Karpas-422 (cell line): Measurements from ENCODE around the gene RFESD. TPM values are rescaled to one million over a fixed set of nuclear protein-coding genes. Genes with fewer than 3 reads are reported as not detected.

ENCODE experiments used
- DNase-seq: peaks from one replicate; pipeline ENCODE4 v3.0.0-alpha.2; 2015
- H2AFZ ChIP-seq: fragments of 200-600 bp; sonication (generic); 2 replicates; pipeline ENCODE4 v1.6.1; 2014; ENCODE audit warnings: antibody characterized with exemption, low read length, mixed read lengths
- H3K27ac ChIP-seq: fragments of 200-600 bp; sonication (generic); 2 replicates; pipeline ENCODE4 v1.5.1; 2014; ENCODE audit warnings: mild to moderate bottlenecking, low read length, moderate library complexity
- H3K27me3 ChIP-seq: fragments of 200-600 bp; sonication (generic); 2 replicates; pipeline ENCODE4 v1.6.1; 2014; ENCODE audit warnings: low read length, mixed read lengths
- H3K36me3 ChIP-seq: fragments of 200-600 bp; sonication (generic); 2 replicates; pipeline ENCODE4 v1.6.1; 2014; ENCODE audit warnings: low read length, mixed read lengths; ENCODE audit not compliant: insufficient read depth
- H3K4me1 ChIP-seq: fragments of 200-600 bp; sonication (generic); 2 replicates; pipeline ENCODE4 v1.6.1; 2014; ENCODE audit warnings: mild to moderate bottlenecking, low read length, mixed read lengths
- H3K4me2 ChIP-seq: fragments of 200-600 bp; sonication (generic); 2 replicates; pipeline ENCODE4 v1.6.1; 2014; ENCODE audit warnings: low read length, low read depth, mild to moderate bottlenecking; ENCODE audit not compliant: poor library complexity, severe bottlenecking
- H3K4me3 ChIP-seq: fragments of 200-600 bp; sonication (generic); 2 replicates; pipeline ENCODE4 v1.5.1; 2014; ENCODE audit warnings: mild to moderate bottlenecking, antibody characterized with exemption, low read length, mixed read lengths
- H3K79me2 ChIP-seq: fragments of 200-600 bp; sonication (generic); 2 replicates; pipeline ENCODE4 v1.6.1; 2014; ENCODE audit warnings: mild to moderate bottlenecking, low read length, mixed read lengths
- H3K9ac ChIP-seq: fragments of 200-600 bp; sonication (generic); 2 replicates; pipeline ENCODE4 v1.6.0; 2014; ENCODE audit warnings: low read length
- H3K9me2 ChIP-seq: fragments of 200-600 bp; sonication (generic), shearing (Covaris generic); replicated peaks from 2 replicates; pipeline ENCODE4 v1.6.0; 2014; ENCODE audit warnings: mild to moderate bottlenecking, low read length, moderate library complexity; ENCODE audit not compliant: insufficient read depth
- H3K9me3 ChIP-seq: fragments of 300-700, 200-600 bp; sonication (generic); 2 replicates; pipeline ENCODE4 v1.6.1; 2014; ENCODE audit warnings: low read length, mixed read lengths
- H4K20me1 ChIP-seq: fragments of 200-600 bp; sonication (generic); 2 replicates; pipeline ENCODE4 v1.6.1; 2014; ENCODE audit warnings: mild to moderate bottlenecking, antibody characterized with exemption, low read length, low read depth; ENCODE audit not compliant: insufficient read depth
- total RNA-seq: library from RNA; depleted of rRNA; stranded (reverse); fragments of >200 nt; shearing (Covaris generic); gene quantifications from 2 replicates; pipeline ENCODE4 v1.2.3, GENCODE V29; 2014; ENCODE audit warnings: low replicate concordance; rRNA removed

RFESD gene
- 6.2 and 6.8 TPM in 2 replicates for total RNA-seq

DNA sequence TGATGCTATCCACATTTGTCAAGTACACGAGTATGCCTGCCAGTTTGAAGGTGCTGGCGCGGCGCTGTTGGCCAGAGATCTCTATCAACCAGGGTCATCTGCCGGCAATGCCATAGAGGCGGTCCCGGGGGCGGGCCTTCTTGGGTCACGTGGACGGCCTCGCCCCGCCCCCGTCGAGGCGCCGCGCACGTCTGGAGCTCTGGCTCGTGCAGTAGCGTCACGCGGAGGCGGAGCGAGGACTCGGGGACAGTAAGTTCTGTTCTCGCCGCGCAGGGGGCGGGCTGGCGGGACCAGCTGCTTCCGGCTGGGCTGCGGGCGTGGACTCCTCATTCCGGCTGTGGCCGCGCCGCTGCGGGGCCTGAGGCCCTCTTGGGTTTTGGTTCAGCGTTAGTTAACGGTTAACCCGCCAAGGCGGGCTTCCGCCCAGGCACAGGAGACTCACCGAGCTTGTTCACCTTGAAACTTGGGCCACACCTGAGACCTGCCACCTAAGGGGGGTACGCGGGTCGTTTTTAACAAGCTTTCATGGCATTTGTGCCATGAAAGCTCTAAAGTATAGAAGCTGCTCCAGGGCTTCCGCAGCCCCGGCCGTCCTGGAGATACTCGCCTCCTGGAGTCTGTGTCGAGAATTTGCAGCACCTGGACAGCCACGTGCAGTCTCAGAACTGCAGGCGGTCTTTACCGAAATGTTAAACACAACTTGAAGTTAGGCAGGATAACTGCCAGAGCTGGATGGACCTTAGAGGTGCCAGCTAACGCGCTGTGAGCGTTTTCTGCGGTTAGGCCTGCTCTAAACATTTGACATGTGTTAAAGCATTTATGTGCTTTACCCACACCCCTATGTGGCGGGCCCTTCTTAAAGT is at the start of gene RFESD:
TSS of gene RFESD (plus strand) at position 209 of the 863 bp plus-strand sequence. CDS start 5,495 bp downstream, outside the sequence.
- Histone ChIP-seq H2AFZ (peak within 1 kb of the TSS; percentile 81), H3K9ac (peak within 1 kb of the TSS; percentile 76), H3K36me3 (no peaks in the 10 kb centered on the region), H3K4me3 (peak within 1 kb of the TSS; percentile 76), H3K27ac (peak within 1 kb of the TSS; percentile 45), H3K9me3 (no peaks in the 10 kb centered on the region), H3K27me3 (no peaks in the 10 kb centered on the region), H3K79me2 (no peaks in the 10 kb centered on the region), H3K4me1 (peaks cover 33% of the 10 kb centered on the region), H3K4me2 (peak within 1 kb of the TSS; percentile 92), H4K20me1 (no peaks in the 10 kb centered on the region), H3K9me2 (no peaks in the 10 kb centered on the region)
- DNase-seq = peak; percentile 99

- no peak overlapping the region for H3K4me3 ChIP-seq
- no peak overlapping the region for H3K4me2 ChIP-seq
- no peaks in the 10 kb centered on the region for H3K27me3 ChIP-seq
- H3K79me2 ChIP-seq = no peaks in the 10 kb centered on the region
- 0 out of 2 replicates have a peak, but pooled peaks cover 5% of the 10 kb centered on the region for H3K36me3 ChIP-seq
- no peak overlapping the region for H3K9ac ChIP-seq
- no peaks in the 10 kb centered on the region for H3K9me2 ChIP-seq
- no peak overlapping the region for H3K27ac ChIP-seq
- no peak for DNase-seq
- peaks cover 4% of the 10 kb centered on the region; the same call in 1 of the 2 replicates for H3K4me1 ChIP-seq
- H2AFZ ChIP-seq = no peak overlapping the region
- no peaks in the 10 kb centered on the region for H4K20me1 ChIP-seq
- no peaks in the 10 kb centered on the region for H3K9me3 ChIP-seq
These were observed 47.3 kb upstream of the RFESD start for GRCh38 chr5:95599252-95599651.

GRCh38 chr5:95600557-95600956 is 46.0 kb upstream of the RFESD start:
- no peak for DNase-seq
- H4K20me1 ChIP-seq = no peaks in the 10 kb centered on the region

DNA sequence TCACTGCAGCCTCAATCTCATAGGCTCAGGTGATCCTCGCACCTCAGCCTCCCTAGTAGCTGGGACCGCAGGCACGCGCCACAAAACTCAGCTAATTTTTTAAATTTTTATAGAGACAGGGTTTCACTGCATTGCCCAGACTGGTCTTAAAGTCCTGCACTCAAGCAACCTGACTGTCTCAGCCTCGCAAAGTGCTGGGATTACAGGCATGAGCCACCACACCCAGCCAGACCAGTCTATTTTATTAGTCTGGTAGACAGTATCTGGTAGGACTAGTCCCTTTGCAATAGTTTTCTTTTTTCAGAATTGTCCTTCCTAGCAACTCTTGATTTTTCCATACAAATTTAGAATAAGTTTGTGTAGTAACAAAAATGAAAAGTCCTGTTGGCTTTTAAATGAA is 40.8 kb upstream of the RFESD start:
- H3K27ac ChIP-seq = no peak overlapping the region
- H3K9me3 ChIP-seq = no peaks in the 10 kb centered on the region
- H3K79me2 ChIP-seq = no peaks in the 10 kb centered on the region
- no peaks in the 10 kb centered on the region for H4K20me1 ChIP-seq
- no peak overlapping the region for H3K9ac ChIP-seq
- H3K4me1 ChIP-seq = peaks cover 4% of the 10 kb centered on the region; the same call in 1 of the 2 replicates
- no peak overlapping the region for H3K4me3 ChIP-seq
- H3K36me3 ChIP-seq = 0 out of 2 replicates have a peak, but pooled peaks cover 2% of the 10 kb centered on the region
- no peaks in the 10 kb centered on the region for H3K9me2 ChIP-seq
- no peak for DNase-seq
- no peak overlapping the region for H3K4me2 ChIP-seq
- no peaks in the 10 kb centered on the region for H3K27me3 ChIP-seq
- H2AFZ ChIP-seq = no peak overlapping the region

More at GRCh38 chr5:95600557-95600956, 46.0 kb upstream of the RFESD start:
- Histone ChIP-seq H3K36me3 (0 out of 2 replicates have a peak, but pooled peaks cover 5% of the 10 kb centered on the region), H3K79me2 (no peaks in the 10 kb centered on the region), H2AFZ (no peak overlapping the region), H3K9ac (no peak overlapping the region), H3K9me3 (no peaks in the 10 kb centered on the region), H3K4me1 (peaks cover 4% of the 10 kb centered on the region; the same call in 1 of the 2 replicates), H3K27ac (no peak overlapping the region), H3K9me2 (no peaks in the 10 kb centered on the region), H3K4me2 (no peak overlapping the region), H3K27me3 (no peaks in the 10 kb centered on the region), H3K4me3 (no peak overlapping the region)

DNA sequence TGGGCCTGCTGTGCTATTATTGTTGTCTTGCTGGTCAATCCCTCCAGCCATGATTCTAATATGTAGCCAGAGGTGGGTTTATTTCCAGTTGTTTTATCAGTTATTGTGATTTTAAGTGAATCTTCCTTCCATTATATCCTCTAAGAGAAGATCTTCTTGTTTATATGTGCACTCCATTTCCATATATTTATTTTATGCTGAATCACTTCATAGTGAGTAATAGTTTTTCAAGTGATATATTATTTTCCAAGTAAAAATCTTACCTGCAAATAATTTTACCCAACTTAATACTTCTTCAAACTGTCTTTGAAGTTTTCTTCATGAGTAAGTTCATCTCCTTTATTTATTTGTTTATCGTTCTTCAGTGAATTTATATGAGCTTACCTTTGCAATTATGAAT is 40.2 kb upstream of the RFESD start:
- no peak overlapping the region for H3K27ac ChIP-seq

GRCh38 chr5:95609711-95610110 is 36.9 kb upstream of the RFESD start:
- Histone ChIP-seq H3K27ac (no peak overlapping the region), H3K4me3 (no peak overlapping the region), H2AFZ (no peak overlapping the region), H3K9ac (no peak overlapping the region), H3K4me1 (no peaks in the 10 kb centered on the region), H4K20me1 (no peaks in the 10 kb centered on the region), H3K9me3 (no peaks in the 10 kb centered on the region), H3K36me3 (no peaks in the 10 kb centered on the region), H3K9me2 (no peaks in the 10 kb centered on the region), H3K79me2 (no peaks in the 10 kb centered on the region), H3K27me3 (no peaks in the 10 kb centered on the region), H3K4me2 (no peak overlapping the region)
- DNase-seq = no peak

More for the DNA sequence above, 40.2 kb upstream of the RFESD start:
- no peak for DNase-seq
- Histone ChIP-seq H3K9me2 (no peaks in the 10 kb centered on the region), H3K4me1 (peaks cover 4% of the 10 kb centered on the region; the same call in 1 of the 2 replicates), H3K9me3 (no peaks in the 10 kb centered on the region), H3K79me2 (no peaks in the 10 kb centered on the region), H3K4me2 (no peak overlapping the region), H3K9ac (no peak overlapping the region), H3K27me3 (no peaks in the 10 kb centered on the region), H4K20me1 (no peaks in the 10 kb centered on the region), H3K36me3 (no peaks in the 10 kb centered on the region), H3K4me3 (no peak overlapping the region), H2AFZ (no peak overlapping the region)

- no peak overlapping the region for H3K27ac ChIP-seq
- H3K9me3 ChIP-seq = no peaks in the 10 kb centered on the region
- no peaks in the 10 kb centered on the region for H4K20me1 ChIP-seq
- H3K4me1 ChIP-seq = no peaks in the 10 kb centered on the region
- no peak overlapping the region for H3K9ac ChIP-seq
- no peaks in the 10 kb centered on the region for H3K9me2 ChIP-seq
- no peaks in the 10 kb centered on the region for H3K27me3 ChIP-seq
- H3K79me2 ChIP-seq = no peaks in the 10 kb centered on the region
- H2AFZ ChIP-seq = no peak overlapping the region
- H3K4me3 ChIP-seq = no peak overlapping the region
- H3K36me3 ChIP-seq = no peaks in the 10 kb centered on the region
- no peak for DNase-seq
- no peak overlapping the region for H3K4me2 ChIP-seq
These were observed 36.0 kb upstream of the RFESD start for GRCh38 chr5:95610546-95610945.

DNA sequence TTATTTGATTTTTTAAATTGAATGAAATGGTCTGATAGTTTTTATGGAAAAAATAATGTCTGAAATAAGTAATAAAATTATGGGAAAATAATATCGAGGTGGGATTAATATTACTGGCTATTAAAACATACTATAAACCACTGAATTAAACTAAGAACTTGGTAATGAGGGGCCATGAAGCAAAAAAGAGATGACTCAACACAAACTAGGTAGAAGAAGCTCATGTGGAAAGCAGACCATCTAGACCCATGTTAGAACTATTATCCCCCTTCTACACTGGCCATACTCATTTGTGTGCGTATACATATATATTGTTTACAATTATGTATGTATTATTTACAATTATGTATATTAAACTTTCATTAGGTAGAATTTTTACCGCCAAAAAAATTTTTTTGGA is 35.2 kb upstream of the RFESD start:
- no peak overlapping the region for H3K9ac ChIP-seq
- H3K9me3 ChIP-seq = no peaks in the 10 kb centered on the region
- no peak for DNase-seq
- no peaks in the 10 kb centered on the region for H3K4me1 ChIP-seq
- H2AFZ ChIP-seq = no peak overlapping the region
- no peaks in the 10 kb centered on the region for H3K27me3 ChIP-seq
- no peak overlapping the region for H3K27ac ChIP-seq
- H3K4me3 ChIP-seq = no peak overlapping the region
- no peaks in the 10 kb centered on the region for H3K36me3 ChIP-seq
- no peaks in the 10 kb centered on the region for H3K9me2 ChIP-seq
- no peaks in the 10 kb centered on the region for H4K20me1 ChIP-seq
- no peaks in the 10 kb centered on the region for H3K79me2 ChIP-seq
- no peak overlapping the region for H3K4me2 ChIP-seq
